GM20431 (cell line): ENCODE measurements around the gene MCC.

ENCODE experiments used
- in situ Hi-C: fragments of 300-500 bp; cut with MseI, MboI; formaldehyde crosslinking; loops from one replicate; pipeline ENCODE4 v1.15.0; 2020; ENCODE audit warnings: low sequenced_read_pairs; ENCODE audit not compliant: unreplicated experiment

The MCC gene

GRCh38 chr5:113106821-113107220 lies 381.4 kb downstream of the MCC start:
- in situ Hi-C loops = no loop called here

- in situ Hi-C loops = no loop called here
Observed at GRCh38 chr5:113105693-113106280, 382.5 kb downstream of the MCC start.

- in situ Hi-C loops = no loop called here
Observed at GRCh38 chr5:113103330-113103729, 384.9 kb downstream of the MCC start.

GRCh38 chr5:113102121-113102531 lies 386.1 kb downstream of the MCC start:
- in situ Hi-C loops = no loop called here

- in situ Hi-C loops = no loop called here
Observed at GRCh38 chr5:113100981-113101380, 387.3 kb downstream of the MCC start.

- in situ Hi-C loops = no loop called here
Observed at GRCh38 chr5:113099822-113100221, 388.4 kb downstream of the MCC start.

- in situ Hi-C loops = no loop called here
Observed at GRCh38 chr5:113098378-113098777, 389.9 kb downstream of the MCC start.

GRCh38 chr5:113095831-113096230 lies 392.4 kb downstream of the MCC start:
- in situ Hi-C loops = no loop called here

GRCh38 chr5:113093558-113093957 lies 394.7 kb downstream of the MCC start:
- in situ Hi-C loops = no loop called here

- in situ Hi-C loops = no loop called here
Observed at GRCh38 chr5:113092683-113093082, 395.6 kb downstream of the MCC start.

- in situ Hi-C loops = no loop called here
Observed at GRCh38 chr5:113091622-113092021, 396.6 kb downstream of the MCC start.

- in situ Hi-C loops = no loop called here
Observed at GRCh38 chr5:113090336-113091106, 397.7 kb downstream of the MCC start.

GRCh38 chr5:113089653-113090335 lies 398.5 kb downstream of the MCC start:
- in situ Hi-C loops = no loop called here

- in situ Hi-C loops = no loop called here
Observed at GRCh38 chr5:113087976-113088514, 400.2 kb downstream of the MCC start.

- in situ Hi-C loops = no loop called here
Observed at GRCh38 chr5:113085880-113086409, 402.3 kb downstream of the MCC start.

- in situ Hi-C loops = no loop called here
Observed at GRCh38 chr5:113085084-113085414, 403.2 kb downstream of the MCC start.

GRCh38 chr5:113084402-113085083 lies 403.7 kb downstream of the MCC start:
- in situ Hi-C loops = no loop called here

- in situ Hi-C loops = no loop called here
Observed at GRCh38 chr5:113083481-113083880, 404.8 kb downstream of the MCC start.

GRCh38 chr5:113082547-113082905 lies 405.7 kb downstream of the MCC start:
- in situ Hi-C loops = no loop called here

- in situ Hi-C loops = no loop called here
Observed at GRCh38 chr5:113081881-113082546, 406.2 kb downstream of the MCC start.
